Activated CD8-positive, alpha-beta memory T cell treated with anti-CD3 and anti-CD28 coated beads, Interleukin-2, amount 50 U/mL, for 1 hour (primary cell): ENCODE results near the gene ALX3.

Experiments
- DNase-seq: peaks from one replicate; pipeline ENCODE4 v3.0.0-alpha.2; 2020; ENCODE audit errors: extremely low read depth

Gene ALX3

GRCh38 chr1:110070671-110071242, at the start of gene ALX3:
TSS of gene ALX3 (minus strand) at chr1:110070672. CDS start at chr1:110070612, 60 bp downstream.
- DNase-seq = no peak

- no peak for DNase-seq
Measured at GRCh38 chr1:110119843-110120242, 49.4 kb upstream of the ALX3 start.

- no peak for DNase-seq
Measured at GRCh38 chr1:110118636-110119396, 48.3 kb upstream of the ALX3 start.

- DNase-seq = no peak
Measured at GRCh38 chr1:110114784-110115183, 44.3 kb upstream of the ALX3 start.

GRCh38 chr1:110114173-110114572, 43.7 kb upstream of the ALX3 start:
- DNase-seq = no peak

GRCh38 chr1:110113551-110113950, 43.1 kb upstream of the ALX3 start:
- DNase-seq = no peak

GRCh38 chr1:110112656-110113055, 42.2 kb upstream of the ALX3 start:
- DNase-seq = no peak

GRCh38 chr1:110112143-110112542, 41.7 kb upstream of the ALX3 start, which contains the start of gene UBL4B:
TSS of gene UBL4B (plus strand) at chr1:110112443. CDS start at chr1:110112535, 92 bp downstream.
- DNase-seq = no peak

- no peak for DNase-seq
Measured at GRCh38 chr1:110111081-110111480, 40.6 kb upstream of the ALX3 start.

- DNase-seq = no peak
Measured at GRCh38 chr1:110107867-110108469, 37.5 kb upstream of the ALX3 start.

- peak; percentile 17 for DNase-seq
Measured at GRCh38 chr1:110106013-110106941, 35.8 kb upstream of the ALX3 start.

GRCh38 chr1:110102081-110102480, 31.6 kb upstream of the ALX3 start:
- no peak for DNase-seq

GRCh38 chr1:110100335-110100734, 29.9 kb upstream of the ALX3 start:
- no peak for DNase-seq

GRCh38 chr1:110098222-110099026, 28.0 kb upstream of the ALX3 start:
- DNase-seq = no peak

GRCh38 chr1:110097507-110098221, 27.2 kb upstream of the ALX3 start:
- no peak for DNase-seq

GRCh38 chr1:110094931-110095654, 24.6 kb upstream of the ALX3 start:
- DNase-seq = no peak

- no peak for DNase-seq
Measured at GRCh38 chr1:110092991-110093390, 22.5 kb upstream of the ALX3 start.

- no peak for DNase-seq
Measured at GRCh38 chr1:110091791-110092190, 21.3 kb upstream of the ALX3 start.

- DNase-seq = no peak
Measured at GRCh38 chr1:110091381-110091780, 20.9 kb upstream of the ALX3 start.
